Stomach (tissue), 4 donors: Measurements from ENCODE around the gene NRSN2.

ENCODE experiments used
- CTCF ChIP-seq, 7 experiments: fragments of 450-650 bp in 4 of 7; fragments of 200-600 bp in 3 of 7; sonication (generic) in 3 of 7; IDR thresholded peaks; one replicate each; pipeline ENCODE4 v1.5.1; 2016 to 2019; ENCODE audit warnings: antibody characterized with exemption in 7 of 7, control low read depth in 2 of 7, mild to moderate bottlenecking in 1 of 7
- POLR2A ChIP-seq, 4 donors: fragments of 450-650 bp; IDR thresholded peaks; one replicate each; pipeline ENCODE4 v1.6.1; 2016; ENCODE audit warnings: antibody characterized with exemption in 4 of 4, control low read depth in 2 of 4, mild to moderate bottlenecking in 1 of 4, moderate library complexity in 1 of 4

- TF ChIP-seq CTCF (IDR thresholded peaks at IDR 0.05) (no peak), POLR2A (IDR thresholded peaks at IDR 0.05) (no peak)
Measured at GRCh38 chr20:364905-365794, 18.2 kb downstream of the NRSN2 start.
